ENCODE data around the gene TBK1.

DNA sequence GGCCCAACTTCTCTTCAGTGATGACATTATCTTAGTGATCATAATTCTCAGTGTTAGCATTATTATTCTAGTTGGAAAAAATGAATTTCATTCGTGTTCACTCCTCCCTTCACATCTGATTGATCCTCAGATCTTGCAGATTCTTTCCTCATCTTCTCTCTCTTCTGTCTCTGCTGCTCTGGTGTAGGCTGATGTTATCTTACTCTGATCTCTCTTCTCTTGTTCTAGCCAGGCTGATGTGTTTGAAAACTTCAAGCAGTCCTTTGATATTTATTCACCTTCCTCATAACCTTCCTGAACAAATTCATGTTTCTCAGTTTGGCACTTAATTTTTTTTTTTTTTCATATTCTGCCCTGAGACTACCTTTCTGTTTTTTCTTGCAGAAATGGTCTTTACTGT, 5.6 kb upstream of the TBK1 start:
- no peak for TF ChIP-seq CTCF (IDR thresholded peaks at IDR 0.05)
- no peak for TF ChIP-seq SIN3A (IDR thresholded peaks at IDR 0.05; ENCODE audit: borderline replicate concordance, insufficient read depth, low read depth, low read length)

Data from Panc1 (cell line).